ENCODE results near the gene KIAA1328. TPM values are rescaled to one million over a fixed set of nuclear protein-coding genes. Genes with fewer than 3 reads are reported as not detected.

The KIAA1328 gene
- total and polyA plus RNA-seq, 2 experiments from 2014 or later: 3.8 to 11.5 TPM

DNA sequence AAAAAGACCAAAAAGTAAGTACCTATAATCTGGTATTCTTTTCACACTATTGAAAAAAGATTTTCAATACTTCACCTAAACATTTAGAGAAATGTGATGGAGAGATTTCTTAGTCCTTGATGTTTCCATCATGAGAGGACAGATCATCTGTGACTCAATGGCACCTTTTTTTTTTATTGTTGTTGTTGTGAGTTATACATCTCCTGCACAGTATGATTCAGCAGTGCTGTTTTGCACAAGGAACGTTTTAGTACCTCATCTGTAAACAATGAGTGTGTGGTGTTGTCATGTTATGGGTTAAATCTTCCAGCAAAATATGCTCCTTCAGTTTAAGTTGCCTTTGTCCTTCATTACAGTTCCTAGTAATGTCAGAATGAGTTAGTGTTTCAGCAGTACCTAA, 2.2 kb downstream of the KIAA1328 start:
- Histone ChIP-seq H3K27me3 (no peaks in the 10 kb centered on the region), H3K9me3 (ENCODE audit: low read depth) (no peaks in the 10 kb centered on the region), H3K4me3 (no peak overlapping the region), H3K4me1 (ENCODE audit: low read depth) (no peaks in the 10 kb centered on the region), H3K36me3 (peaks cover 1% of the 10 kb centered on the region), H3K27ac (no peak overlapping the region)
- TF ChIP-seq, protein P1, sequence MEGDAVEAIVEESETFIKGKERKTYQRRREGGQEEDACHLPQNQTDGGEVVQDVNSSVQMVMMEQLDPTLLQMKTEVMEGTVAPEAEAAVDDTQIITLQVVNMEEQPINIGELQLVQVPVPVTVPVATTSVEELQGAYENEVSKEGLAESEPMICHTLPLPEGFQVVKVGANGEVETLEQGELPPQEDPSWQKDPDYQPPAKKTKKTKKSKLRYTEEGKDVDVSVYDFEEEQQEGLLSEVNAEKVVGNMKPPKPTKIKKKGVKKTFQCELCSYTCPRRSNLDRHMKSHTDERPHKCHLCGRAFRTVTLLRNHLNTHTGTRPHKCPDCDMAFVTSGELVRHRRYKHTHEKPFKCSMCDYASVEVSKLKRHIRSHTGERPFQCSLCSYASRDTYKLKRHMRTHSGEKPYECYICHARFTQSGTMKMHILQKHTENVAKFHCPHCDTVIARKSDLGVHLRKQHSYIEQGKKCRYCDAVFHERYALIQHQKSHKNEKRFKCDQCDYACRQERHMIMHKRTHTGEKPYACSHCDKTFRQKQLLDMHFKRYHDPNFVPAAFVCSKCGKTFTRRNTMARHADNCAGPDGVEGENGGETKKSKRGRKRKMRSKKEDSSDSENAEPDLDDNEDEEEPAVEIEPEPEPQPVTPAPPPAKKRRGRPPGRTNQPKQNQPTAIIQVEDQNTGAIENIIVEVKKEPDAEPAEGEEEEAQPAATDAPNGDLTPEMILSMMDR (IDR thresholded peaks at IDR 0.05; ENCODE audit: low read depth, low read length): no peak
- no peak for DNase-seq (ENCODE audit: low read depth in 1 of 2, low spot score in 1 of 2)

- Histone ChIP-seq H3K9me3 (ENCODE audit: low read depth) (no peaks in the 10 kb centered on the region), H3K4me3 (no peak overlapping the region), H3K27ac (no peak overlapping the region), H3K4me1 (ENCODE audit: low read depth) (no peaks in the 10 kb centered on the region), H3K27me3 (no peaks in the 10 kb centered on the region), H3K36me3 (peaks cover 10% of the 10 kb centered on the region)
- TF ChIP-seq, protein P1 (IDR thresholded peaks at IDR 0.05; ENCODE audit: low read depth, low read length): no peak
- no peak for DNase-seq (ENCODE audit: low read depth in 1 of 2, low spot score in 1 of 2)
These were observed 4.2 kb downstream of the KIAA1328 start for GRCh38 chr18:36833120-36833519.

- Histone ChIP-seq H3K9me3 (ENCODE audit: low read depth) (no peaks in the 10 kb centered on the region), H3K27me3 (no peaks in the 10 kb centered on the region), H3K36me3 (peaks cover 10% of the 10 kb centered on the region), H3K4me3 (no peak overlapping the region), H3K27ac (no peak overlapping the region), H3K4me1 (ENCODE audit: low read depth) (no peaks in the 10 kb centered on the region)
- TF ChIP-seq, protein P1 (IDR thresholded peaks at IDR 0.05; ENCODE audit: low read depth, low read length): no peak
- DNase-seq (ENCODE audit: low read depth in 1 of 2, low spot score in 1 of 2): no peak
These were observed 7.0 kb downstream of the KIAA1328 start for GRCh38 chr18:36835927-36836326.

GRCh38 chr18:36839835-36840234, 10.9 kb downstream of the KIAA1328 start:
- no peak for DNase-seq (ENCODE audit: low read depth in 1 of 2, low spot score in 1 of 2)
- no peaks in the 10 kb centered on the region for H3K4me1 ChIP-seq (ENCODE audit: low read depth)
- H3K36me3 ChIP-seq: peaks cover 10% of the 10 kb centered on the region
- no peaks in the 10 kb centered on the region for H3K27me3 ChIP-seq
- H3K9me3 ChIP-seq (ENCODE audit: low read depth): no peaks in the 10 kb centered on the region
- TF ChIP-seq, protein P1 (IDR thresholded peaks at IDR 0.05; ENCODE audit: low read depth, low read length): no peak
- no peak overlapping the region for H3K4me3 ChIP-seq
- no peak overlapping the region for H3K27ac ChIP-seq

DNA sequence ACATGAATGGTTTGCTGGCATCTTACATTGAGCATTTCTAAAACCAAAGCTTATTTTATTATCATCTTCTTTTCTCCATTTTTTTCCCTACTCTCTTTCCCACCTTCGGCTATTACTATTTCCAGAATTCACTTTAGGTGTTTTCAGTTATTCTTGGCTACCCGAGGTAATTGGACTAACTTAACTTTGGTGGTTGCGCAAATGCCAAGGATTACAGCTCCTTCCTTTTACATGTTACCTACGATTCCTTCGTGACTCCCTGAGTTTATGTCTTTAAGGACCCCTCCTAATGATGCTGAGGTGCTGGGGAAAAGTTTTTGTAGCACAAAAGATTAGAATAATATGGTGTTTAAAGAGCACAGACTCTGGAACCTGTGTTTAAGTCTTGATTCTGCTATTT, 14.3 kb downstream of the KIAA1328 start:
- H3K4me3 ChIP-seq: no peak overlapping the region
- TF ChIP-seq, protein P1 (IDR thresholded peaks at IDR 0.05; ENCODE audit: low read depth, low read length): no peak
- H3K27me3 ChIP-seq: no peaks in the 10 kb centered on the region
- H3K36me3 ChIP-seq: no peaks in the 10 kb centered on the region
- H3K4me1 ChIP-seq (ENCODE audit: low read depth): no peaks in the 10 kb centered on the region
- no peaks in the 10 kb centered on the region for H3K9me3 ChIP-seq (ENCODE audit: low read depth)
- no peak overlapping the region for H3K27ac ChIP-seq
- DNase-seq (ENCODE audit: low read depth in 1 of 2, low spot score in 1 of 2): no peak

DNA sequence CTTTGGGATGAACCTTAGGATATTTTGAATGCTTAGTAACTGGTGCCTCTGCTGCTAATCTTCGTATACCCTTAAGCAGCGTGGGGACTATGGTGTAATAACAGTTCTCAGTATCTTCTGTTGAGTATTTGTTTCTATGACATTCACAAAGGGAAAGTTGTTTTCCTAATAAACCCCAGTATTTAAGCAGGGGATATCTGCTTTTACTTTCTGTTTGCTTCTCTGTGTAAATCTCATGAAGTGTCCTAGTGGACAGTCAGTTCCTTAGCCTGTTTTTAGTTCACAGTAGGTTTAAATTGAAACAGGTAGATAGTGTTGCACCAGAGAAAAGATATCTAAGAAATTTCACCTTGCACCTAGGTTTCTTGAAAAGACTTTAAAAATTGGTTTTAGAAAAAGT, 14.9 kb downstream of the KIAA1328 start:
- H3K27me3 ChIP-seq: no peaks in the 10 kb centered on the region
- TF ChIP-seq, protein P1 (IDR thresholded peaks at IDR 0.05; ENCODE audit: low read depth, low read length): no peak
- H3K4me3 ChIP-seq: no peak overlapping the region
- peak in 1 of 2 donors; percentile 9 for DNase-seq (ENCODE audit: low read depth in 1 of 2, low spot score in 1 of 2)
- no peak overlapping the region for H3K27ac ChIP-seq
- no peaks in the 10 kb centered on the region for H3K9me3 ChIP-seq (ENCODE audit: low read depth)
- H3K4me1 ChIP-seq (ENCODE audit: low read depth): no peaks in the 10 kb centered on the region
- no peaks in the 10 kb centered on the region for H3K36me3 ChIP-seq
